Stomach (tissue), 4 donors: ENCODE results near the gene NPPC.

ENCODE experiments used
- CTCF ChIP-seq, 7 experiments: fragments of 450-650 bp in 4 of 7; fragments of 200-600 bp in 3 of 7; sonication (generic) in 3 of 7; IDR thresholded peaks; one replicate each; pipeline ENCODE4 v1.5.1; 2016 to 2019; ENCODE audit warnings: antibody characterized with exemption in 7 of 7, control low read depth in 2 of 7, mild to moderate bottlenecking in 1 of 7
- POLR2AphosphoS5 ChIP-seq, 3 donors: sonication (generic); formaldehyde crosslinking; IDR thresholded peaks; one replicate each; pipeline ENCODE4 v1.6.1; 2016; ENCODE audit warnings: antibody characterized with exemption in 3 of 3

GRCh38 chr2:231957913-231958763 is 31.9 kb upstream of the NPPC start:
- no peak for TF ChIP-seq CTCF (IDR thresholded peaks at IDR 0.05)
- no peak for TF ChIP-seq POLR2AphosphoS5 (IDR thresholded peaks at IDR 0.05)
